Psoas muscle (tissue), 8 donors: ENCODE data around the gene NME1. TPM values are rescaled to one million over a fixed set of nuclear protein-coding genes. Genes with fewer than 3 reads are reported as not detected.
"Not testable (repeated sequence)": the region's sequence is repeated elsewhere in the genome, so short reads cannot be mapped to it uniquely, and the experiment has no call there.

Experiments
- ATAC-seq, 4 donors: fragments of 200-7000 bp; cut with Tn5 transposase; one replicate each; pipeline ENCODE4 v1.9.1; 2020; ENCODE audit warnings: moderate library complexity in 3 of 4, mild to moderate bottlenecking in 2 of 4
- DNase-seq, 2 donors: peaks; one replicate each; pipeline ENCODE4 v3.0.0-alpha.2; 2020
- H3K27ac ChIP-seq: fragments of 200-600 bp; one replicate; pipeline ENCODE4 v1.8.0; 2022
- H3K27me3 ChIP-seq, 3 donors: fragments of 200-600 bp in 1 of 3; one replicate each; pipeline versions ENCODE4 v1.6.1 to v1.8.0; 2013 to 2022; ENCODE audit warnings: low read length in 2 of 3, mild to moderate bottlenecking in 2 of 3, moderate library complexity in 1 of 3; ENCODE audit not compliant: insufficient read depth in 3 of 3
- H3K36me3 ChIP-seq, 2 donors: fragments of 200-600 bp in 1 of 2; one replicate each; pipeline versions ENCODE4 v1.6.1 to v1.8.0; 2013 to 2022; ENCODE audit warnings: low read depth in 1 of 2, mild to moderate bottlenecking in 1 of 2, moderate library complexity in 1 of 2; ENCODE audit not compliant: insufficient read depth in 1 of 2
- H3K4me1 ChIP-seq: fragments of 200-600 bp; one replicate; pipeline ENCODE4 v1.8.0; 2022
- H3K4me3 ChIP-seq: fragments of 200-600 bp; one replicate; pipeline ENCODE4 v1.8.0; 2022; ENCODE audit warnings: mild to moderate bottlenecking
- H3K9me3 ChIP-seq: fragments of 200-600 bp; one replicate; pipeline ENCODE4 v1.8.0; 2022
- WGBS, 3 donors: extraction: QIAGEN DNeasy Blood & Tissue Kit; methylation state at CpG; one replicate each; pipeline versions ENCODE4 v1.1.6 to v1.1.7; 2013; 5-methylcytosine and 5-hydroxymethylcytosine counted together
- intact Hi-C, 2 donors: fragments of 100-400 bp; cut with DNase I; formaldehyde crosslinking; loops; one replicate each; pipeline versions ENCODE4 v1.11.0 to v1.14.2; 2022
- polyA plus RNA-seq, 3 donors: library from polyadenylated mRNA; stranded (reverse); fragments of 200-250 nt; gene quantifications; one replicate each; pipeline ENCODE4 v1.2.3, GENCODE V29; 2013
- total RNA-seq, 4 donors: library from RNA; stranded (reverse); fragmentation: NEBNext Ultra II Directional in 2 of 4; extraction: Animal tissue kit (Norgen Biotek cat#: 25700) in 2 of 4; gene quantifications; one replicate each; pipeline versions ENCODE4 v1.2.1 to v1.2.4, GENCODE V29; 2021 to 2023
- TF ChIP-seq, protein P1 (sequence below): fragments of 200-600 bp; IDR thresholded peaks from one replicate; pipeline ENCODE4 v1.8.0; 2022; ENCODE audit warnings: antibody characterized with exemption
- donor health status: healthy with polysubstance abuse.
- donor health status: DM: no; HTN: no; CAD: no; lungs with moderate emphysema.
- donor health status: Bipolar disorder and iron deficiency.
- donor health status: healthy.
- donor health status: DM: yes; HTN: yes; CAD: no.
- donor health status: DM: no; HTN: no; CAD: no.
- donor health status: DM: no; HTN: no; CAD: no.
- donor health status: DM: yes; HTN: yes; CAD: no.

Gene NME1
- total and polyA plus RNA-seq, 7 donors = 29.3 to 328 (median 55.8) TPM

- Histone ChIP-seq H3K27ac (peak within 1 kb of the TSS; percentile 99), H3K9me3 (no peaks in the 10 kb centered on the region), H3K27me3 (no peaks in the 10 kb centered on the region), H3K36me3 (no peaks in the 10 kb centered on the region), H3K4me3 (peak within 1 kb of the TSS; percentile 99), H3K4me1 (peaks cover 31% of the 10 kb centered on the region)
- TF ChIP-seq, protein P1, sequence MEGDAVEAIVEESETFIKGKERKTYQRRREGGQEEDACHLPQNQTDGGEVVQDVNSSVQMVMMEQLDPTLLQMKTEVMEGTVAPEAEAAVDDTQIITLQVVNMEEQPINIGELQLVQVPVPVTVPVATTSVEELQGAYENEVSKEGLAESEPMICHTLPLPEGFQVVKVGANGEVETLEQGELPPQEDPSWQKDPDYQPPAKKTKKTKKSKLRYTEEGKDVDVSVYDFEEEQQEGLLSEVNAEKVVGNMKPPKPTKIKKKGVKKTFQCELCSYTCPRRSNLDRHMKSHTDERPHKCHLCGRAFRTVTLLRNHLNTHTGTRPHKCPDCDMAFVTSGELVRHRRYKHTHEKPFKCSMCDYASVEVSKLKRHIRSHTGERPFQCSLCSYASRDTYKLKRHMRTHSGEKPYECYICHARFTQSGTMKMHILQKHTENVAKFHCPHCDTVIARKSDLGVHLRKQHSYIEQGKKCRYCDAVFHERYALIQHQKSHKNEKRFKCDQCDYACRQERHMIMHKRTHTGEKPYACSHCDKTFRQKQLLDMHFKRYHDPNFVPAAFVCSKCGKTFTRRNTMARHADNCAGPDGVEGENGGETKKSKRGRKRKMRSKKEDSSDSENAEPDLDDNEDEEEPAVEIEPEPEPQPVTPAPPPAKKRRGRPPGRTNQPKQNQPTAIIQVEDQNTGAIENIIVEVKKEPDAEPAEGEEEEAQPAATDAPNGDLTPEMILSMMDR = no peak
- ATAC-seq (peak; percentile 79 to 85 (median 80)), DNase-seq (peak; percentile 97 to 99)
- intact Hi-C loops = loop anchor here (1.0 to 2.0 kb wide), 3 partner anchors 32 to 42 kb away; partner anchors contain the start of gene NME1 (in 2 of the 2)
- 0 to 1% (median 1%) methylated on average over 20 to 68 of the region's 68 CpGs for WGBS, 3 donors
Measured at GRCh38 chr17:51120739-51121619, 32.4 kb upstream of the NME1 start, which contains the start of gene SPAG9. Gene SPAG9 (minus strand): TSS chr17:51120868. CDS start chr17:51120656, 212 bp downstream.

DNA sequence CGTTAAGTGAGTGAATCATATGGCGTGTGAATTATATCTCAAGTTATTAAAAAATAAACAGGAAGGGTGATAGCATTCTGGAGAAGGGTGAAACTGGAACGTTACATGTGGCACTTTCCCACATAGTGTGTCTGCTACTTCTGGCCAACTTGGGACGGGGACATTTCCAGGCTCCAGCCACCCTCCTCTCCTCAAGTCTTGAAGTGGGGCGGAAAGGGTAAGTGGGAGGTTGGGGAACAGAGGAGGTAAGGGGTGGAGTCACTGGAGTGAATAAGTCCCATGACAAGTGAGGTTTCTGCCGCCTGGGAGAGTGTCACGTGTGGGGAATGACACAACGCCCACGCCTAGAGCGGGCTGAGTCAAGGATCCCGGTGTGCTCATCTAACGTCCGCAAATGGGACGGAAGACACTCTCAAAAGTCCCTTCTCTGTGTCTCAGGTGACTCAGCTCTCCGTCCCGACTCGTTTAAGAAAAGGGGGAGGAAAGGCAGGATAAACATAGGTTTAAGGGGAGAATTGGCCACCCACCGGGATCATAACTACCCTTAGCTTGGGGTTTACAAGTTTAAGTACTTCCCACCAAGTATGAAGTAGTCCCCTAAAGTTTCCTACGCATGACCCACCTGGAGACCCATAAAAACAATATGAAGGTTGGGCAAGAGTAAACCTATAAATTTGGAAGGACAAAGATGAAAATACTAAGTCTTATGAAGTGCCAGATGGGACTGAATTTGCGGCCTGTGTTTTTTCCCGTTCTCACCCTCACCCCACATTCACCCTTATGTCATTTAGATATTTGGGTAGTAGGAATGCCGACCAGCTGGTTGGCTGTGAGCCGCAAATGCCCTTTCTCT lies 31.5 kb upstream of the NME1 start:
- TF ChIP-seq, protein P1 = no peak
- H3K9me3 ChIP-seq = no peaks in the 10 kb centered on the region
- peak; percentile 92 to 96 for DNase-seq
- H3K4me1 ChIP-seq = peaks cover 27% of the 10 kb centered on the region
- H3K4me3 ChIP-seq = peak overlapping the region; percentile 77
- H3K27ac ChIP-seq = peak overlapping the region; percentile 99
- no peaks in the 10 kb centered on the region for H3K27me3 ChIP-seq
- no peaks in the 10 kb centered on the region for H3K36me3 ChIP-seq
- 20 to 21% (median 20%) methylated on average over 23 of the region's 23 CpGs for WGBS, 3 donors
- intact Hi-C loops = loop anchor here (1.0 to 2.0 kb wide), 3 partner anchors 31 to 43 kb away; partner anchors contain the start of gene NME1 (in 2 of the 2)
- peak; percentile 85 to 92 (median 88) for ATAC-seq

GRCh38 chr17:51122473-51123115 lies 30.8 kb upstream of the NME1 start:
- H3K27me3 ChIP-seq, intact Hi-C loops, H3K36me3 ChIP-seq, DNase-seq, H3K9me3 ChIP-seq, ATAC-seq: not testable (repeated sequence)
- peak overlapping the region; percentile 99 for H3K27ac ChIP-seq
- peak overlapping the region; percentile 77 for H3K4me3 ChIP-seq
- peaks cover 20% of the 10 kb centered on the region for H3K4me1 ChIP-seq
- WGBS, 3 donors = 88 to 97% (median 90%) methylated on average over 10 of the region's 10 CpGs

DNA sequence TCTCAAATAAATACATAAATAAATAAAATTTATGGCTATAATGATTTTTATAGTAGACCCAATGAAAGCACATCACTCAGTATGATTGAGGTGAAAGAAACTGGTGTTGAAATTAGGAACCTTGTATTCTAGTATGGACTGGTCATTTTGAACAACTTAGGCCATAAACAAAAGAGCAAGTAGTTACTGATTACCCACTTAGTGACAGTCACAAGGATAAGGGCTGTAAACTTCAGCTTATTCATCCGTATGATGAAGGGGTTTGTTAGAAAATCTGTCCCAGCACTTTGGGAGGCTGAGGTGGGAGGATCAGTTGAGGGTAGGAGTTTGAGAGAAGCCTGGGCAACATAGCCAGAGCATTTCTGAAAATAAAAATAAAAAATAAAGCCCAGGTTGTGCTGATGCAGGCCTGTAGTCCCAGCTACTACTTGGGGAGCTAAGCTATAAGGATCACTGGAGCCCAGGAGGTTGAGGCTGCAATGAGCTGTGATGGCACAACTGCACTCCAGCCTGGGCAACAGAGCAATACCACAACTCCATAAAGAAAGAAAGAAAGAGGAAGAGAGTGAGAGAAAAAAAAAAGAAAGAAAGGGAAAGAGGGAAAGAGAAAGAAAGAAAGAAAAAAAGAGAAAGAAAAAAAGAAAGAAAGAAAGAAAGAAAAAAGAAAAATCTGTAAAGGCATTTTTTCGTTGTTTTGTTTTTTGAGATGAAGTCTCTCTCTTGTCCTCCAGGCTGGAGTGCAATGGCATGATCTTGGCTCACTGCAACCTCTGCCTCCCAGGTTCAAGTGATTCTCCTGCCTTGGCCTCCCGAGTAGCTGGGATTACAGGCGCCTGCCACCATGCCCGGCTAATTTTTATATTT lies 28.5 kb upstream of the NME1 start:
- DNase-seq (no peak), ATAC-seq (no peak)
- Histone ChIP-seq H3K4me3 (no peak overlapping the region), H3K27ac (no peak overlapping the region), H3K4me1 (peaks cover 4% of the 10 kb centered on the region), H3K27me3 (no peaks in the 10 kb centered on the region), H3K9me3 (no peaks in the 10 kb centered on the region), H3K36me3 (no peaks in the 10 kb centered on the region)
- 78 to 87% (median 82%) methylated on average over 5 of the region's 5 CpGs for WGBS, 3 donors
- TF ChIP-seq, protein P1 = no peak
- intact Hi-C loops = no loop called here
